Bone marrow (tissue), 2 donors: ENCODE data around the gene DARS1.
"Not testable (repeated sequence)": the region's sequence is repeated elsewhere in the genome, so short reads cannot be mapped to it uniquely, and the experiment has no call there.

Experiments used
- DNase-seq, 2 donors: peaks; one replicate each; lab custom pipeline; 2025; lab: John Stamatoyannopoulos, UW

Gene DARS1

GRCh38 chr2:135885709-135886108 is 99.7 kb downstream of the DARS1 start:
- no peak for DNase-seq

GRCh38 chr2:135882415-135882814 is 103.0 kb downstream of the DARS1 start:
- DNase-seq, result no peak

GRCh38 chr2:135876770-135877169 is 108.7 kb downstream of the DARS1 start:
- DNase-seq, result not testable (repeated sequence)

DNA sequence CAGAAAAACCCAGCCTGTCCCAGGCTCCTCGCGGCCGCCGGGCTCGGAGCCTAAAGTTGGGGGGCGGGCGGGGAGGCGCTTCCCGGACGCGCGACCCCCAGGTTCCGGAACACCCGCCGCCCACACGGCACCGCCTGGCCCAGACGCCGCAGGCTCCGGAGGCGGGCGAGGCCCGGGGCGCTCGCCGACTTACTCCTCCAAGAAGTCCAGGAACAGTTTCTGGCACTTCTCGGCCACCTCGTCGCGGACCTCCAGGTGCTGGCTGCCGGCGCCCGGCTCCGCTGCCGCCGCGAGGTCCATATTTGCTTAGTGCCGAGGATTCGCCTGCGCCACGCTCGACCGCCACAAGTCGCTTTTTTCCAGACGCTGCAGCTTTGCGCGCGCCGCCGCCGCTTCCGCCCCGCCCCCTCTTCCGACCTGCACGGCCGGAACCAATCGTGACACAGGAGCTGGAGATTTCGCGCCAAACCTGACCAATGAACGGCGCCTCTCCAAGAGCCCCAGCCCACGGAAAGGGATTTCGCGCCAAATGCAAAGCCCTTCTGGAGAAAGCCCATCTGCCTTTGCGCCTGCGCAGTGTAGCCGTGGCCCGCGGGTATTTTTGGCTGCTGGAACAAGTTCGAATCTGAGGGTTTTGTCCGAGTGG is 109.2 kb downstream of the DARS1 start, which contains the start of gene MCM6:
TSS of gene MCM6 (minus strand) at position 378 of the 646 bp plus-strand sequence. CDS start at position 300, 78 bp downstream.
- peak; percentile 83 to 95 for DNase-seq

GRCh38 chr2:135875491-135876065 is 109.8 kb downstream of the DARS1 start:
- peak; percentile 30 to 40 for DNase-seq

GRCh38 chr2:135874777-135875365 is 110.6 kb downstream of the DARS1 start:
- no peak for DNase-seq

DNA sequence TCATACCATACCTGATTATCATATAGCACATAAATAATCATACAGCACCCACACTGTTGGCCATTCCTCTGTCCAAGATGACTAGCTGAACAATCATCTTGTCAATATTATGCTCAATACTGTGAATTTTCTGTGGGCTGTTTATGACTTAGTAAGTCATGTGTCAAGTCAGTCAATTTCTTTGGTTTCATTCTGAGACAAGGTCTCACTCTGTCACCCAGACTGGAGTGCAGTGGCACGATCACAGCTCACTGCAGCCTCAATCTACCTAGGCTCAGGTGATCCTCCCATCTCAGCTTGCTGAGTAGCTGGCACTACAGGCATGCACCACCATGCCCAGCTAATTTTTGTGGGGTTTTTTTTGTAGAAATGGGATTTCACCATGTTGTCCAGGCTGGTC is 114.9 kb downstream of the DARS1 start:
- DNase-seq, result no peak

- DNase-seq, result no peak
Observed at GRCh38 chr2:135863233-135863632, 122.2 kb downstream of the DARS1 start.

DNA sequence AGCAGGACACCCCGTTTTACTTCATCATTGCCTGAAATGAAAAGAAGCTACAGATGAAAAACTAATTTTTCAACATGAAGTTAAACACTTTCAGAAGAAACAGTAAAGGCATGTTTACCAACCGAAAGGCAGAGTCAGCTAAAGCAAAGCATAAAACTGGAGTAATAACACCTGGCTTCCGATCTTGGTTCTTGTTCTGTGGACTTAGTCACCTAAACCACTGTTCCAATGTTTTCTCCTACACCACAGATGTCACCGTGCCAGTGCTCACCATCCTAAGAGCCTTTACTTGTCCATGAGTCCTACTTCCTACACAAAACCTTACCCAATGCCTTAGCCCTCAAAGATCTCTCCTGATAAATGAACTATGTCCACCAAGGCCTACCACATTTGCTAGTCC is 122.7 kb downstream of the DARS1 start:
- DNase-seq, result no peak
